Right lobe of liver (tissue), 4 donors: ENCODE data around the gene IDUA.

ENCODE experiments used
- POLR2A ChIP-seq: fragments of 450-650 bp; IDR thresholded peaks from one replicate; pipeline ENCODE4 v1.6.1; 2017; ENCODE audit warnings: antibody characterized with exemption, mild to moderate bottlenecking
- TF ChIP-seq, protein P1 (sequence below), 4 donors: fragments of 200-600 bp in 3 of 4; fragments of 450-650 bp in 1 of 4; IDR thresholded peaks; one replicate each; pipeline versions ENCODE4 v1.5.1 to v1.8.0; 2016 to 2022; ENCODE audit warnings: antibody characterized with exemption in 4 of 4, mild to moderate bottlenecking in 2 of 4
- donor health status: DM: no; HTN: no; CAD: no.
- donor health status: DM: no; HTN: no; CAD: no.
- donor health status: DM: no; HTN: yes; CAD: no.

DNA sequence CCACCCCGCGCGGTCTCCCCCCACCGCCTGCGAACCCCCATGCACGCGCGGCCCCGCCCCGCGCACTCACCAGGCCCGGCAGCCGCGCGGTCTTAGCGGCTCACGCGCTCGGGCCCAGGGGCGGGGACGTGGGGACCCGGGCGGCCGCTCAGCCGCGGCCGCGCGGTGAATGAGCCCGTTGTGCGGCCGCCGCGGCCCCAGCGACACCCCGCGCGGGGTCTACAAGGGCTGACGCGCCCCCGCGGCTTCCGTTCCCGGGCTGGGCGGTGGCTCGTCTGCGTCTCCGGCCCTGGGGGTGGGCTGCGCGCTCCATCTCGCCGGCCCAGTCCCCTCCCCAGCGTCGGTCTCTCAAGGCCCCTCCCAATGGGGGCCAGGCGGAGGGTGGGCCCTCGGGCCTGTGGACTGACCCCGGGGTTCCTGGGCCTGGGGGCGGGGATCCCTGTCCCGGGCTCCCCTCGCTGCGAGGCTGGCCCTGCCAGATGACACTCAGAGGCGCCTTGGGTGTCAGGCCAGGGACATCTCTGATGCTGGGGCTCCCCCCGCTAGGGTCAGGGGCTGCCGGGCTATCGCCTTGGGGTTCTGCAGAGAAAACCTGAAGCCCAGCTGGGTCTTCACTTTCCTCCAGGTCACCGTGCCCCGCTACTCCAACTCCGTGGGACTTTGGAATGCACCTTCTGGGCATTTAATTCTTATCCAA lies 10.7 kb downstream of the IDUA start:
- TF ChIP-seq, protein P1, sequence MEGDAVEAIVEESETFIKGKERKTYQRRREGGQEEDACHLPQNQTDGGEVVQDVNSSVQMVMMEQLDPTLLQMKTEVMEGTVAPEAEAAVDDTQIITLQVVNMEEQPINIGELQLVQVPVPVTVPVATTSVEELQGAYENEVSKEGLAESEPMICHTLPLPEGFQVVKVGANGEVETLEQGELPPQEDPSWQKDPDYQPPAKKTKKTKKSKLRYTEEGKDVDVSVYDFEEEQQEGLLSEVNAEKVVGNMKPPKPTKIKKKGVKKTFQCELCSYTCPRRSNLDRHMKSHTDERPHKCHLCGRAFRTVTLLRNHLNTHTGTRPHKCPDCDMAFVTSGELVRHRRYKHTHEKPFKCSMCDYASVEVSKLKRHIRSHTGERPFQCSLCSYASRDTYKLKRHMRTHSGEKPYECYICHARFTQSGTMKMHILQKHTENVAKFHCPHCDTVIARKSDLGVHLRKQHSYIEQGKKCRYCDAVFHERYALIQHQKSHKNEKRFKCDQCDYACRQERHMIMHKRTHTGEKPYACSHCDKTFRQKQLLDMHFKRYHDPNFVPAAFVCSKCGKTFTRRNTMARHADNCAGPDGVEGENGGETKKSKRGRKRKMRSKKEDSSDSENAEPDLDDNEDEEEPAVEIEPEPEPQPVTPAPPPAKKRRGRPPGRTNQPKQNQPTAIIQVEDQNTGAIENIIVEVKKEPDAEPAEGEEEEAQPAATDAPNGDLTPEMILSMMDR (IDR thresholded peaks at IDR 0.05) = no peak
- TF ChIP-seq POLR2A = no peak
